Endothelial cell (in vitro differentiated cells): ENCODE data around the gene DTNBP1. TPM values are rescaled to one million over a fixed set of nuclear protein-coding genes. Genes with fewer than 3 reads are reported as not detected.

Source experiments
- DNase-seq: peaks from one replicate; pipeline ENCODE4 v3.0.0; 2021; ENCODE audit warnings: low spot score
- H3K27ac Mint-ChIP-seq: one replicate; pipeline ENCODE4 v1.8.0; 2021; ENCODE audit warnings: mixed read lengths, inconsistent platforms; ENCODE audit not compliant: unreplicated experiment
- H3K27me3 Mint-ChIP-seq: one replicate; pipeline ENCODE4 v1.8.0; 2021; ENCODE audit warnings: mild to moderate bottlenecking, moderate library complexity, mixed read lengths, inconsistent platforms; ENCODE audit not compliant: unreplicated experiment
- H3K36me3 Mint-ChIP-seq: one replicate; pipeline ENCODE4 v1.8.0; 2021; ENCODE audit warnings: mild to moderate bottlenecking, low read depth, mixed read lengths, inconsistent platforms; ENCODE audit not compliant: unreplicated experiment
- H3K4me1 Mint-ChIP-seq: one replicate; pipeline ENCODE4 v1.8.0; 2021; ENCODE audit warnings: mild to moderate bottlenecking, mixed read lengths, inconsistent platforms; ENCODE audit not compliant: unreplicated experiment
- H3K4me3 Mint-ChIP-seq: one replicate; pipeline ENCODE4 v1.8.0; 2021; ENCODE audit warnings: mild to moderate bottlenecking, mixed read lengths, inconsistent platforms; ENCODE audit not compliant: unreplicated experiment
- H3K9me3 Mint-ChIP-seq: one replicate; pipeline ENCODE4 v1.8.0; 2021; ENCODE audit warnings: mixed read lengths, inconsistent platforms; ENCODE audit not compliant: unreplicated experiment
- CTCF ChIP-seq: fragments of 200-600 bp; sonication (generic); IDR thresholded peaks from one replicate; pipeline ENCODE4 v1.5.0; 2021; ENCODE audit warnings: antibody characterized with exemption; ENCODE audit not compliant: unreplicated experiment
- total RNA-seq: library from RNA; stranded (reverse); fragmentation: NEBNext Ultra II Directional; extraction: Animal tissue kit (Norgen Biotek cat#: 25700); gene quantifications from one replicate; pipeline ENCODE4 v1.2.1, GENCODE V29; 2021; ENCODE audit not compliant: unreplicated experiment

The DTNBP1 gene
- total RNA-seq, 1 donor from 2014 or later, result 19.3 TPM

- DNase-seq, result peak; percentile 19
- H3K9me3 Mint-ChIP-seq, result no peaks in the 10 kb centered on the region
- peaks cover 15% of the 10 kb centered on the region for H3K4me1 Mint-ChIP-seq
- H3K27me3 Mint-ChIP-seq, result peaks cover 17% of the 10 kb centered on the region
- H3K27ac Mint-ChIP-seq, result peak overlapping the region; percentile 54
- H3K36me3 Mint-ChIP-seq, result peaks cover 63% of the 10 kb centered on the region
- peak overlapping the region; percentile 72 for H3K4me3 Mint-ChIP-seq
- TF ChIP-seq CTCF, result no peak
These were observed 150.7 kb downstream of the DTNBP1 start for GRCh38 chr6:15512126-15512525.

- Mint-ChIP-seq H3K27ac (no peak overlapping the region), H3K9me3 (no peaks in the 10 kb centered on the region), H3K4me1 (peaks cover 15% of the 10 kb centered on the region), H3K36me3 (peaks cover 67% of the 10 kb centered on the region), H3K27me3 (peaks cover 17% of the 10 kb centered on the region), H3K4me3 (peak overlapping the region; percentile 72)
- no peak for DNase-seq
- TF ChIP-seq CTCF, result no peak
These were observed 151.3 kb downstream of the DTNBP1 start for GRCh38 chr6:15511248-15512125.

- Mint-ChIP-seq H3K4me3 (peak overlapping the region; percentile 37), H3K27me3 (peaks cover 17% of the 10 kb centered on the region), H3K27ac (peak overlapping the region; percentile 74), H3K4me1 (peaks cover 15% of the 10 kb centered on the region), H3K36me3 (peaks cover 65% of the 10 kb centered on the region), H3K9me3 (no peaks in the 10 kb centered on the region)
- TF ChIP-seq CTCF, result no peak
- no peak for DNase-seq
These were observed 152.1 kb downstream of the DTNBP1 start for GRCh38 chr6:15510536-15511247.

GRCh38 chr6:15510121-15510520 is 152.7 kb downstream of the DTNBP1 start:
- peaks cover 70% of the 10 kb centered on the region for H3K36me3 Mint-ChIP-seq
- no peak overlapping the region for H3K27ac Mint-ChIP-seq
- peaks cover 15% of the 10 kb centered on the region for H3K4me1 Mint-ChIP-seq
- peak overlapping the region; percentile 37 for H3K4me3 Mint-ChIP-seq
- H3K27me3 Mint-ChIP-seq, result peaks cover 17% of the 10 kb centered on the region
- no peaks in the 10 kb centered on the region for H3K9me3 Mint-ChIP-seq
- TF ChIP-seq CTCF, result no peak
- no peak for DNase-seq
